ENCODE results near the gene PTDSS2. TPM values are rescaled to one million over a fixed set of nuclear protein-coding genes. Genes with fewer than 3 reads are reported as not detected.
"Not testable (repeated sequence)": the region's sequence is repeated elsewhere in the genome, so short reads cannot be mapped to it uniquely, and the experiment has no call there.

The PTDSS2 gene
- total and polyA plus RNA-seq, 2 donors from 2014 or later: 28.5 to 37.7 TPM

GRCh38 chr11:516400-516799, 66.3 kb downstream of the PTDSS2 start:
- TF ChIP-seq, protein P1, sequence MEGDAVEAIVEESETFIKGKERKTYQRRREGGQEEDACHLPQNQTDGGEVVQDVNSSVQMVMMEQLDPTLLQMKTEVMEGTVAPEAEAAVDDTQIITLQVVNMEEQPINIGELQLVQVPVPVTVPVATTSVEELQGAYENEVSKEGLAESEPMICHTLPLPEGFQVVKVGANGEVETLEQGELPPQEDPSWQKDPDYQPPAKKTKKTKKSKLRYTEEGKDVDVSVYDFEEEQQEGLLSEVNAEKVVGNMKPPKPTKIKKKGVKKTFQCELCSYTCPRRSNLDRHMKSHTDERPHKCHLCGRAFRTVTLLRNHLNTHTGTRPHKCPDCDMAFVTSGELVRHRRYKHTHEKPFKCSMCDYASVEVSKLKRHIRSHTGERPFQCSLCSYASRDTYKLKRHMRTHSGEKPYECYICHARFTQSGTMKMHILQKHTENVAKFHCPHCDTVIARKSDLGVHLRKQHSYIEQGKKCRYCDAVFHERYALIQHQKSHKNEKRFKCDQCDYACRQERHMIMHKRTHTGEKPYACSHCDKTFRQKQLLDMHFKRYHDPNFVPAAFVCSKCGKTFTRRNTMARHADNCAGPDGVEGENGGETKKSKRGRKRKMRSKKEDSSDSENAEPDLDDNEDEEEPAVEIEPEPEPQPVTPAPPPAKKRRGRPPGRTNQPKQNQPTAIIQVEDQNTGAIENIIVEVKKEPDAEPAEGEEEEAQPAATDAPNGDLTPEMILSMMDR (IDR thresholded peaks at IDR 0.05; ENCODE audit: borderline replicate concordance, extremely low read depth, insufficient read depth): no peak
- intact Hi-C loops (cut with DNase I): no loop called here
- Histone ChIP-seq H3K27ac (ENCODE audit: low read depth in 2 of 2, low read length in 2 of 2) (no peak overlapping the region), H3K9ac (ENCODE audit: low read length in 3 of 3) (no peak overlapping the region), H3K4me1 (ENCODE audit: control insufficient read depth in 2 of 3, insufficient read depth in 2 of 3, low read depth in 1 of 3, low read length in 3 of 3) (no peaks in the 10 kb centered on the region), H3K27me3 (ENCODE audit: control insufficient read depth, insufficient read depth, low read length) (no peaks in the 10 kb centered on the region), H3K36me3 (ENCODE audit: control insufficient read depth in 2 of 3, insufficient read depth in 3 of 3, low read length in 3 of 3) (peaks cover 0 to under 1% (median 0%) of the 10 kb centered on the region in 3 donors), H3K9me3 (ENCODE audit: control insufficient read depth in 2 of 3, insufficient read depth in 1 of 3, low read length in 3 of 3) (no peaks in the 10 kb centered on the region), H3K4me3 (ENCODE audit: low read length in 3 of 3) (no peak overlapping the region)
- FAIRE-seq (no peak), DNase-seq (no peak)

DNA sequence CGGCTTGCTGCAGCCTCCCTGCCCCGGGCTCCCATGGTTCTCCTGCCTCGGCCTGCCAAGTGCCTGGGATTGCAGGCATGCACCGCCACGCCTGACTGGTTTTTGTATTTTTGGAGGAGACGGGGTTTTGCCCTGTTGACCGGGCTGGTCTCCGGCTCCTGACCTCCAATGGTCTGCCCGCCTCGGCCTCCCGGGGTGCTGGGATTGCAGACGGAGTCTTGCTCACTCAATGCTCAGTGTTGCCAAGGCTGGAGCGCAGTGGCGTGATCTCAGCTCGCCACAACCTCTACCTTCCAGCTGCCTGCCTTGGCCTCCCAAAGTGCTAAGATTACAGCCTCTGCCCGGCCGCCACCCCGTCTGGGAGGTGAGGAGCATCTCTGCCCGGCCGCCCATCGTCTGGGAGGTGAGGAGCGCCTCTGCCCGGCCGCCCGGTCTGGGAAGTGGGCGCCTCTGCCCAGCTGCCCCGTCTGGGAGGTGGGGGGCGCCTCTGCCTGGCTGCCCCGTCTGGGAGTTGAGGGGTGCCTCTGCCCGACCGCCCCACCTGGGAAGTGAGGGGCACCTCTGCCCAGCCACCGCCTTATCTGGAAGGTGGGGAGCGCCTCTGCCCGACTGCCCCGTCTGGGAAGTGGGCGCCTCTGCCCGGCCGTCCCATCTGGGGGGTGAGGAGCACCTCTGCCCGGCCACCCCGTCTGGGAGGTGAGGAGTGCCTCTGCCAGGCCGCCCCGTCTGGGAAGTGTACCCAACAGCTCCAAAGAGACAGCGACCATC, 67.0 kb downstream of the PTDSS2 start:
- H3K27me3 ChIP-seq (ENCODE audit: control insufficient read depth, insufficient read depth, low read length); H3K9me3 ChIP-seq (ENCODE audit: control insufficient read depth in 2 of 3, insufficient read depth in 1 of 3, low read length in 3 of 3); FAIRE-seq; H3K4me1 ChIP-seq (ENCODE audit: control insufficient read depth in 2 of 3, insufficient read depth in 2 of 3, low read depth in 1 of 3, low read length in 3 of 3); H3K36me3 ChIP-seq (ENCODE audit: control insufficient read depth in 2 of 3, insufficient read depth in 3 of 3, low read length in 3 of 3); H3K9ac ChIP-seq (ENCODE audit: low read length in 3 of 3); H3K4me3 ChIP-seq (ENCODE audit: low read length in 3 of 3); intact Hi-C loops (cut with DNase I); H3K27ac ChIP-seq (ENCODE audit: low read depth in 2 of 2, low read length in 2 of 2): not testable (repeated sequence)
- peak in 2 of 5 donors; percentile 66 to 80 for DNase-seq

GRCh38 chr11:518463-519202, 68.6 kb downstream of the PTDSS2 start:
- Histone ChIP-seq H3K4me3 (ENCODE audit: low read length in 3 of 3) (no peak overlapping the region), H3K36me3 (ENCODE audit: control insufficient read depth in 2 of 3, insufficient read depth in 3 of 3, low read length in 3 of 3) (no peaks in the 10 kb centered on the region), H3K4me1 (ENCODE audit: control insufficient read depth in 2 of 3, insufficient read depth in 2 of 3, low read depth in 1 of 3, low read length in 3 of 3) (no peaks in the 10 kb centered on the region), H3K9ac (ENCODE audit: low read length in 3 of 3) (no peak overlapping the region), H3K27me3 (ENCODE audit: control insufficient read depth, insufficient read depth, low read length) (no peaks in the 10 kb centered on the region), H3K27ac (ENCODE audit: low read depth in 2 of 2, low read length in 2 of 2) (peak overlapping the region; percentile 43 to 77), H3K9me3 (ENCODE audit: control insufficient read depth in 2 of 3, insufficient read depth in 1 of 3, low read length in 3 of 3) (no peaks in the 10 kb centered on the region)
- DNase-seq: peak; percentile 78 to 97 (median 91)
- TF ChIP-seq, protein P1 (IDR thresholded peaks at IDR 0.05; ENCODE audit: borderline replicate concordance, extremely low read depth, insufficient read depth): peak; percentile 95
- FAIRE-seq: no peak
- intact Hi-C loops (cut with DNase I): no loop called here
